GM12891 (cell line): Measurements from ENCODE around the gene BLOC1S1.

ENCODE experiments used
- PAX5 ChIP-seq: IDR thresholded peaks from 2 replicates; pipeline ENCODE4 v1.6.1; 2011; ENCODE audit warnings: low read length, moderate library complexity, mild to moderate bottlenecking; ENCODE audit not compliant: insufficient read depth, severe bottlenecking
- POLR2A ChIP-seq: IDR thresholded peaks from 2 replicates; pipeline ENCODE4 v1.6.1; 2011; ENCODE audit warnings: low read depth, low read length, control low read depth
- POLR2AphosphoS5 ChIP-seq: IDR thresholded peaks from 2 replicates; pipeline ENCODE4 v1.6.1; 2011; ENCODE audit warnings: low read depth, low read length, control low read depth
- TAF1 ChIP-seq: IDR thresholded peaks from 2 replicates; pipeline ENCODE4 v1.6.1; 2011; ENCODE audit warnings: low read depth, low read length, control low read depth

GRCh38 chr12:55742719-55743405 lies 27.0 kb downstream of the BLOC1S1 start, which contains the start of gene GDF11:
- TF ChIP-seq POLR2A (no peak), TAF1 (no peak), PAX5 (no peak), POLR2AphosphoS5 (no peak)
